Stimulated activated CD8-positive, alpha-beta memory T cell treated with anti-CD3 and anti-CD28 coated beads, Interleukin-4, amount 100 ng/mL, for 1 hour (primary cell): ENCODE data around the gene VPS13D.

Source experiments
- DNase-seq, 2 donors: peaks; one replicate each; pipeline ENCODE4 v3.0.0-alpha.2; 2020; ENCODE audit warnings: low read depth in 2 of 2, low spot score in 1 of 2

VPS13D gene

DNA sequence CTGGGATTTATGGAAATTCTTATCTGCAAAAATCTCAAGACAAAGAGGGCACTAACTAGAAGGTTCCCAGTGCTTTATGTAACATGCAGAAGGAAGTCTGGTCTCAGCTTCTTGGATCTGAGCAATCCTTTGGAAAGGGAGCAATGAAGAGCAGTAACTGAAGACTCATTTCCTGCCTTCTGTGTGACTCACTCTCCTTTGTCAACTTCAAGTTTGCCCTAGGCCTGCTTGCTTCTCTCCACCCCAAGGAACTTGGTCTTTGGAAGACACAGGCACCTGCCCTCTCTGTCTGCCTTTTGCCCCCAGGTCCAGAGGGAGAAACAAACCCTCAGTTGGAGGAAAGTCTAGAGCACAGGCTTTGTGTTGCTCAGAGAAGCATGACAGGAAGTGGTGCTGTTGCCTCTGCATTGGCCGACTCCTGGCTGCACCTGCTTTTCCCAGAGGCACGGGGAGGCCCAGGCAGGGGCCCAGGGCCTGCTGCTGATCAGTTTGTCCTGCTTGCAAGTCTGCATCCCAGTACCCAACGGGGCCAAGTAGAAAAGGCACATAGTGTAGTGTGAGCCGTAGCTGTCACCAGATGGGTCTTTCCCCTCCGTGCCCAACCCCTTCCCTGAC lies 251.0 kb downstream of the VPS13D start:
- no peak for DNase-seq

GRCh38 chr1:12481928-12482327 lies 252.1 kb downstream of the VPS13D start:
- DNase-seq: no peak

DNA sequence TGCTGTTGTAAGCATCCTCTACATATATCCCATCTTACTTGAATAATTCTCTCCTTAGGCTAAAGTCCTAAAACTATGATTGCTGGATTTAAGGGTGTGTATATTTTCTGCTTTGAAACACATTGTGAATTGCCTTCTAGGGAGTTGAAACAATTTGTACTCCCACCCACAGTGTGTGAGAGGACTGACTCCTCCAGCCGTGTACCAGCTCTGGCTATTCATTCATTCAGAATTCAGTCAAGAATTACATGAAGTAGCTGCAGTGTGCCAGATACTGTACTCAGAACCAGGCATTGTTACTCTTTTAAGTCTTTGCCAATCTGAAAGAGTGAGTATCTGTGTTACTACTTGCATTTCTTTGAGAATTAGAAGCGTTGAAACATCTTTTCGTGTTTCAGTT lies 253.2 kb downstream of the VPS13D start:
- no peak for DNase-seq

DNA sequence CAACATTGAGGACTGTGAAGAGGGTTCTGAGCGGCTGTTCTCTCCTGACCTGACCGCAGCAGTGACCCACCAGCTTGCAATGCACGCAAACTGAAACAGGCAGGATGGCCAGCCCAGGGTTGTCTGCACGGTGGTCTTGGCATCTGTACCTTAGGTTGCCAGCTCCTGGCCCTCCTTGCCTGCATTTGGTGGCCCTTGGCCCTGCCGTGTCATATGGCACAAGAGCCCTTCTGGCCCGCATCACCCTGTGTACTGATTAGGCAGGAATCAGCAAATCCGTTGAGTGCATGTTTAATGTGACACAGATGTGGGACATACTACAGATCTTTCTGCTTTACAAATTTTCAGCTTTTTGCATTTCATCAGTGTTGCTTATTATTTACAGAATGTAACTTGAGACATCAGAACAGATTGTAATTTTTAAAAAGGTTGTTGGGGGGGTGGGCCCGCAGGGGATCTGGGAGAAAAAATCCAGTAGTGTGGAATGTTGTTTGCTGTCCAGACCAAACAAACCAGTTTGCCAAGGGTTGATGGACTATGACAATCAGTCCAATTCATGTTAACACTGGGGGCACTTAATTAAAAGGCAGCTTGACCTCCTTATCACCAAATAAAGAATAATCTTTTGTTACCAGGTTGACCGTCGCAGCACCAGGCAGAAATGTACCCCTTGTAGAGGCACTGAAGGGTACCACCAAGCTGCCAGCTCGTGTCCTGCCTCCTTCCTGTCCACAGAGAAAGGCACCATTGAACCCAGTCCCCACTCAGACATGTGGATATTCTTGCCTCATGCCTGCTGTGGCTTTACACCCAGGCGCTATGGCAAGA lies 255.6 kb downstream of the VPS13D start:
- no peak for DNase-seq

- no peak for DNase-seq
Measured at GRCh38 chr1:12486059-12486341, 256.2 kb downstream of the VPS13D start.

DNA sequence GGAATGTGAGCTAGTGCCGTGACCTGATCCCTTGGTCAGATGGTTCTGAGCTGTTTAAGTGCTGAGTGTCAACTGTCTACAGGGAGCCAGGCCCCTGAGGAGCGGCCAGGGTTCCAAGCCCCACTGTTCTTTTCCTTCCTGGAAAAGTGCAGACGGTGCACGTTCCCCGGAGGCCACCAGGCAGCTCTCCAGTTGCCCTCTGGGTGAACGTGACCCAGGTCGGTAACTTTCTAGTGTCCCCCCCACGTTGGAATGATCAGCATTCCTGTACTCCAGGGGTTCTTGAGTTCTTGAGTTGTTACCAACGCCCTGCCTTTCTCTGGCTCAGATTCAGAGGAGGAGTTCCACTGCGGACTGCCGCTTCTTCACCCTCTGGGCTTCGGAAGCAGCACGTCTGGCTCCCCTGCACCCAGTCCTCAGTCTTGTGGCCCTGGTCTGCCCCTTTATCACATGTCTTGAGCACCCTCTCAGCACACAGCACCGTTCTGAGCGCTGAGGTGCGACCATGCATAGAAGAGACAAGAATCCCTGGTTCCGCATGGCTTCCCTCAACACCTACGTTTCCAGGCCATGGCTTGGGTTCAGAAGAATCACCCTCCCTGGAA lies 256.7 kb downstream of the VPS13D start:
- DNase-seq: no peak

GRCh38 chr1:12487520-12487919 lies 257.7 kb downstream of the VPS13D start:
- no peak for DNase-seq

DNA sequence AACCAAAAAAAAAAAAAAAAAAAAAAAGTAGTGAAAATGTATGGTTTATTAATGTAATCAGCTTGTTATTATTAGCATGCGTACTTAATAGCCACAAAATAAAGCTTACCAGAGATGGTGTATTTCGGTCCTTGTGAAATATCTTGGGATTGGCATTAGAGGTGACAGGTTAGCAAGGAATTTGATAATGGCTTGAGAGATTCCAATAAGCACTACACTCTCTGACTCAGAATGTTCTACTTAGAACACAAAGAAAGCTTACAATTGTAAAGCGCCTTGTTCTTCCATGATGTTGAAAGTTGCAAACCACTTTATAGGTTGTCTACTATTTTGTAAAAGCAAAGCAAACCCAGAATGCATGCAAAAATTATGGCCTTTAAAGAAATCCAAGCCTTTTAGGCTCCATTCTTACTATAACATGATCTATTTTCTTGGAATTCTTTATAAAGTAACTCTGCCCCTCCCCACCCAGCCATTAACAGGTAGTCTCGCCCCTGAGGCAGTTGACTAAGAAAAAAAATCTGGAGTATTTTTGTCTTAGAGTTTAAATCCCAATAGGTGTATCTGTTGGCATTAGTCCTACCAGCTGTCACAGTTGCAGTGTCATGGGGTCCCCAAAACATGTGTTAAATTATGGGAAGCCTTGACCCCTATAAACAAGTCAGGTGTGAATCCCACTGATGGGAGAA lies 259.0 kb downstream of the VPS13D start:
- DNase-seq: no peak

GRCh38 chr1:12490532-12491142 lies 260.8 kb downstream of the VPS13D start:
- no peak for DNase-seq

DNA sequence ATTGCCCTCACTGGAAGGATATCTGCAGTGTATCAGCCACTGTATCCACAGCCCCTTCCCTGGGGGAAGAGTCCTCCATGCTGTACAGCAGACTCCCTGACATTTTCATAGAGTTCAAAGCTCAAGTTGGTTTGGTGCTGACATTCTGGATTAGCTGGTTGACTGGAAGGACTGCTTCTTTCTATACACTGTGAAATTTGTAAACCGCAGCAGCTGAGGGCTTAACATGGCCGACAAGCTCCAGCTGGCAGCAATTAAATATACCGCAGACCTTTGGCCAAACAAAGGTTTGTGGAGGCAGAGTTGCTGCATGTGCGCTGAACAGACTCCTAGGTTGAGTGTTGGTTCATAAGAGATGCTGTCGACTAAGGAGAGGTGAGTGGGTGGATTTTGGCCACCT lies 261.8 kb downstream of the VPS13D start:
- DNase-seq: no peak

DNA sequence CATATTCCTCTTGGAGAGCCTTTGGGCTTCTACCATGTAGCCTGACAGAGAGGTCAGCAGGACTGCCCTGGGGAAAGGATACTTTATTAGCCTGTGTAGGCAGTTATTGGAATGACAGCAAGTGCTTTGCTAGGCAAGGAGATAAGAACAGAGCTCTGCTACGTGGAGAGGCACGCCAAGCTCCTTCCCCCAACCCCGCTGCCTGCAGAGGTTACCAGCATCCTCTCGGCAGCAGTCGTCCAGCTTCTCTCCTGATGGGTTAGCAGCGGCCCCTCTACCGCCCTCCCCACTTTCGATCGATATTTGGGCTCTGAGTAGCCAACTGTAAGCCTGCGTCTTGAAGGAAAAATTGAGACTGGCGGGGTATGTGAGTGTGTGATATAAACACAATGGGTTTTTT lies 265.9 kb downstream of the VPS13D start:
- no peak for DNase-seq

- DNase-seq: no peak
Measured at GRCh38 chr1:12496154-12496961, 266.5 kb downstream of the VPS13D start.

- no peak for DNase-seq
Measured at GRCh38 chr1:12499539-12500240, 269.9 kb downstream of the VPS13D start.

DNA sequence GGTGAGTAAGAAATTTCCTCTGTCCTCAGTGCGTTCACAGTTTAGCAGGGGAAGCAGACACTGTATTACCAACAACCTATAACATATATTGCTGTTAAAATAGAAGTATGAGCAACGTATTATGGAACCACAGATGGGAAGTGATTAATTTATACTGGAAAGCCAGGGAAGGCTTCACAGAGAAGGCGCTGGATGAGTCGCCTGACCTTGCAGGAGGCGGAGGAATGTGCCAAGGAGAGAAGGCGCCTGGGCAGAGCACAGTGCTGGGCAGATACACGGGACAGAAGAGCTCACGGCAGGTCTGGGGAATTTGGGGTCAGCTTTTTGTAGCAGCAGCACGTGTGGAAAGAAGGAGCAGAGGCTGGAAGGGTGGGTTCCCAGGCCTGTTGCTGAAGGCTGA lies 271.8 kb downstream of the VPS13D start:
- DNase-seq: no peak

- DNase-seq: no peak
Measured at GRCh38 chr1:12502336-12503109, 272.7 kb downstream of the VPS13D start.

- no peak for DNase-seq
Measured at GRCh38 chr1:12503709-12504108, 273.9 kb downstream of the VPS13D start.

DNA sequence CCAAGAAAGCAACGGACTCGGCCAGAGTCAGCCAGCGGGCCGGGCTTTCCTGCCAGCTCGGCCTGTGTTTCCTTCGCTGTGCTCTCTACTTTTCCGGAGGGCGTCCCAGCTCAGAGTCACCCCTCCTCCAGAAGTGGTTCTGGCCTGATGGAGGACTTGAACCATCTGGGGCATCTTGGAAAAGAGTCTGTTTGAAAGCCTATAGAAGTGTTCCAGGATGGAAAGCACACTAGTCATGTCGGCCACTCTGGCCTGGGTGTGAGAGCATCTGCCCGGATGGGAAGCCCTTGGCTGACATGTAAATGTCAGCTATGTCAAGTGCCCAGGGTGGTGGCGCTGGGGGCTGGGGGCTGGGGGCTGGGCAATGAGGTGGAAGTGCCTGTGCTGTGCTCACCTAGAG lies 274.8 kb downstream of the VPS13D start:
- no peak for DNase-seq

GRCh38 chr1:12505231-12505630 lies 275.4 kb downstream of the VPS13D start:
- DNase-seq: no peak

GRCh38 chr1:12505639-12506280 lies 275.9 kb downstream of the VPS13D start:
- no peak for DNase-seq
